ENCODE data around the gene WDR54. TPM values are rescaled to one million over a fixed set of nuclear protein-coding genes. Genes with fewer than 3 reads are reported as not detected.

WDR54 gene
- total and polyA plus RNA-seq, 10 of the 15 experiments (the other 5 are each of a cell fraction or from before 2014, with no cell fraction given) = 38.2 to 116 (median 89.1) TPM

GRCh38 chr2:74472086-74472944 lies 50.8 kb downstream of the WDR54 start, which contains the start of gene MRPL53 (continued):
- TF ChIP-seq BCLAF1 (IDR thresholded peaks at IDR 0.05) = no peak
- TF ChIP-seq CBFB (IDR thresholded peaks at IDR 0.05; ENCODE audit: low read depth) = peak; percentile 91
- no peak for TF ChIP-seq LARP7 (IDR thresholded peaks at IDR 0.05)
- peak; percentile 98 for TF ChIP-seq PML (IDR thresholded peaks at IDR 0.05; ENCODE audit: low read length)
- TF ChIP-seq POLR2A (IDR thresholded peaks at IDR 0.05; ENCODE audit: low read depth, low read length) = peak; percentile 98
- peak in 1 of 2 experiments; percentile 43; a peak in 1 of 4 replicates for TF ChIP-seq ETV6 (conservative IDR thresholded peaks at IDR 0.05 in 1 of 2, IDR thresholded peaks at IDR 0.05 in 1 of 2; ENCODE audit: borderline replicate concordance in 1 of 2, low read depth in 1 of 2)
- TF ChIP-seq SMARCA5 (IDR thresholded peaks at IDR 0.05) = no peak
- peak; percentile 100 for TF ChIP-seq NR2C1 (IDR thresholded peaks at IDR 0.05)
- no peak for TF ChIP-seq MEF2B (IDR thresholded peaks at IDR 0.05; ENCODE audit: partially characterized antibody, poor library complexity, severe bottlenecking)
- no peak for TF ChIP-seq ZNF384 (IDR thresholded peaks at IDR 0.05; ENCODE audit: borderline replicate concordance, low read depth, low read length)
- no peak for TF ChIP-seq ZZZ3 (IDR thresholded peaks at IDR 0.05; ENCODE audit: control insufficient read depth, insufficient read length, low read depth)
- no peak for TF ChIP-seq EP300 (IDR thresholded peaks at IDR 0.05; ENCODE audit: borderline replicate concordance in 1 of 2, control insufficient read depth in 1 of 2, low read depth in 2 of 2, low read length in 2 of 2)
- TF ChIP-seq CHD4 (IDR thresholded peaks at IDR 0.05) = no peak
- no peak for TF ChIP-seq GATAD2B (conservative IDR thresholded peaks at IDR 0.05; ENCODE audit: low read depth)
- peak; percentile 59; the same call in 1 of the 2 replicates for TF ChIP-seq NFYB (IDR thresholded peaks at IDR 0.05; ENCODE audit: insufficient read depth, low read depth, low read length)
- TF ChIP-seq FOXM1 (IDR thresholded peaks at IDR 0.05; ENCODE audit: low read depth, low read length) = peak; percentile 35; the same call in 1 of the 2 replicates
- peak; percentile 95 for TF ChIP-seq RUNX3 (IDR thresholded peaks at IDR 0.05; ENCODE audit: low read length)
- TF ChIP-seq RAD51 (IDR thresholded peaks at IDR 0.05) = no peak
- TF ChIP-seq ZSCAN29 (IDR thresholded peaks at IDR 0.05) = no peak
- TF ChIP-seq SIN3A (IDR thresholded peaks at IDR 0.05; ENCODE audit: low read depth, low read length) = no peak; the same call in 1 of the 2 replicates
- 0 out of 4 replicates have a peak, but pooled peaks of 1 of the 2 experiments have one; percentile 56 for TF ChIP-seq SRF (IDR thresholded peaks at IDR 0.05; ENCODE audit: low read depth in 2 of 2, low read length in 2 of 2)
- peak; percentile 73 for TF ChIP-seq MLLT1 (IDR thresholded peaks at IDR 0.05)
- TF ChIP-seq NR2F1 (conservative IDR thresholded peaks at IDR 0.05) = peak; percentile 73
- peak; percentile 54; the same call in 1 of the 2 replicates for TF ChIP-seq RB1 (IDR thresholded peaks at IDR 0.05; ENCODE audit: borderline replicate concordance)
- peak; percentile 99 for TF ChIP-seq NR2C2 (IDR thresholded peaks at IDR 0.05; ENCODE audit: borderline replicate concordance, control insufficient read depth, insufficient read length, low read depth)

Data from GM12878 (cell line).